Measurements from ENCODE around the gene KRT81.
"Not testable (repeated sequence)": the region's sequence is repeated elsewhere in the genome, so short reads cannot be mapped to it uniquely, and the experiment has no call there.

The KRT81 gene

GRCh38 chr12:52317468-52318052 is 26.2 kb upstream of the KRT81 start:
- DNase-seq (ENCODE audit: low spot score) = no peak

- DNase-seq (ENCODE audit: low spot score) = no peak
These were observed 25.4 kb upstream of the KRT81 start for GRCh38 chr12:52316701-52317100.

- no peak for DNase-seq (ENCODE audit: low spot score)
These were observed 25.0 kb upstream of the KRT81 start for GRCh38 chr12:52316290-52316689.

GRCh38 chr12:52315721-52316120 is 24.4 kb upstream of the KRT81 start:
- not testable (repeated sequence) for DNase-seq (ENCODE audit: low spot score)

GRCh38 chr12:52314511-52314910 is 23.2 kb upstream of the KRT81 start:
- no peak for DNase-seq (ENCODE audit: low spot score)

- no peak for DNase-seq (ENCODE audit: low spot score)
These were observed 22.6 kb upstream of the KRT81 start for GRCh38 chr12:52313926-52314325.

- no peak for DNase-seq (ENCODE audit: low spot score)
These were observed 22.1 kb upstream of the KRT81 start for GRCh38 chr12:52313461-52313860.

- no peak for DNase-seq (ENCODE audit: low spot score)
These were observed 20.8 kb upstream of the KRT81 start for GRCh38 chr12:52312086-52312485.

- DNase-seq (ENCODE audit: low spot score) = no peak
These were observed 19.9 kb upstream of the KRT81 start for GRCh38 chr12:52311285-52311648.

GRCh38 chr12:52310622-52311284 is 19.4 kb upstream of the KRT81 start:
- no peak for DNase-seq (ENCODE audit: low spot score)

- no peak for DNase-seq (ENCODE audit: low spot score)
These were observed 17.6 kb upstream of the KRT81 start for GRCh38 chr12:52308806-52309425.

GRCh38 chr12:52307836-52308805 is 16.8 kb upstream of the KRT81 start:
- DNase-seq (ENCODE audit: low spot score) = peak; percentile 9

GRCh38 chr12:52306731-52307130 is 15.4 kb upstream of the KRT81 start:
- no peak for DNase-seq (ENCODE audit: low spot score)

GRCh38 chr12:52305921-52306705 is 14.8 kb upstream of the KRT81 start:
- DNase-seq (ENCODE audit: low spot score) = no peak

- DNase-seq (ENCODE audit: low spot score) = not testable (repeated sequence)
These were observed 13.6 kb upstream of the KRT81 start for GRCh38 chr12:52304941-52305411.

- not testable (repeated sequence) for DNase-seq (ENCODE audit: low spot score)
These were observed 11.0 kb upstream of the KRT81 start for GRCh38 chr12:52302242-52302914.

GRCh38 chr12:52301721-52302120 is 10.4 kb upstream of the KRT81 start:
- DNase-seq (ENCODE audit: low spot score) = not testable (repeated sequence)

GRCh38 chr12:52300796-52301691 is 9.7 kb upstream of the KRT81 start:
- no peak for DNase-seq (ENCODE audit: low spot score)

- DNase-seq (ENCODE audit: low spot score) = no peak
These were observed 7.4 kb upstream of the KRT81 start for GRCh38 chr12:52298677-52299190.
